HG03558 (cell line): ENCODE results near the gene PMEPA1.
A peak's percentile ranks its signal among the peaks of the same experiment; 100 is the strongest.

Source experiments
- ATAC-seq: cut with Tn5 transposase; IDR thresholded peaks from one replicate; pipeline ENCODE4 v1.9.1; 2021; ENCODE audit warnings: moderate number of reproducible peaks; ENCODE audit not compliant: unreplicated experiment; ENCODE audit errors: extremely low read depth

Gene PMEPA1

GRCh38 chr20:57709823-57710799, at the start of gene PMEPA1:
Gene PMEPA1, minus strand, starts transcription at chr20:57710015. Its CDS starts 433 bp downstream, at chr20:57709582.
- peak; percentile 68 for ATAC-seq

GRCh38 chr20:57757767-57758166, 48.0 kb upstream of the PMEPA1 start:
- ATAC-seq: no peak

- no peak for ATAC-seq
Measured at GRCh38 chr20:57756921-57757320, 47.1 kb upstream of the PMEPA1 start.

GRCh38 chr20:57756213-57756612, 46.4 kb upstream of the PMEPA1 start:
- no peak for ATAC-seq

GRCh38 chr20:57755609-57756008, 45.8 kb upstream of the PMEPA1 start:
- ATAC-seq: no peak

GRCh38 chr20:57754190-57754589, 44.4 kb upstream of the PMEPA1 start:
- no peak for ATAC-seq

- no peak for ATAC-seq
Measured at GRCh38 chr20:57753332-57754164, 43.7 kb upstream of the PMEPA1 start.

- no peak for ATAC-seq
Measured at GRCh38 chr20:57751411-57751810, 41.6 kb upstream of the PMEPA1 start.

GRCh38 chr20:57749869-57750268, 40.1 kb upstream of the PMEPA1 start:
- no peak for ATAC-seq

- ATAC-seq: no peak
Measured at GRCh38 chr20:57749131-57749690, 39.4 kb upstream of the PMEPA1 start.

GRCh38 chr20:57748601-57749130, 38.9 kb upstream of the PMEPA1 start:
- ATAC-seq: no peak

GRCh38 chr20:57747861-57748481, 38.2 kb upstream of the PMEPA1 start:
- ATAC-seq: no peak

- no peak for ATAC-seq
Measured at GRCh38 chr20:57746832-57747404, 37.1 kb upstream of the PMEPA1 start.

GRCh38 chr20:57746201-57746600, 36.4 kb upstream of the PMEPA1 start:
- no peak for ATAC-seq

GRCh38 chr20:57744206-57744605, 34.4 kb upstream of the PMEPA1 start:
- ATAC-seq: no peak

GRCh38 chr20:57743450-57744095, 33.8 kb upstream of the PMEPA1 start:
- no peak for ATAC-seq

GRCh38 chr20:57742507-57743181, 32.8 kb upstream of the PMEPA1 start:
- no peak for ATAC-seq

GRCh38 chr20:57738484-57738883, 28.7 kb upstream of the PMEPA1 start:
- ATAC-seq: no peak

GRCh38 chr20:57738053-57738452, 28.2 kb upstream of the PMEPA1 start:
- no peak for ATAC-seq
